Ascending aorta (tissue), 2 donors: ENCODE data around the gene ETV1. TPM values are rescaled to one million over a fixed set of nuclear protein-coding genes. Genes with fewer than 3 reads are reported as not detected.

Experiments
- DNase-seq, 2 donors: peaks; one replicate each; pipeline ENCODE4 v3.0.0-alpha.2; 2019; ENCODE audit warnings: low spot score in 2 of 2
- H3K27ac ChIP-seq, 2 donors: fragments of 200-600 bp; sonication (generic); one replicate each; pipeline ENCODE4 v1.5.1; 2016 to 2017; ENCODE audit warnings: mild to moderate bottlenecking in 1 of 2
- H3K27me3 ChIP-seq: fragments of 200-600 bp; sonication (generic); one replicate; pipeline ENCODE4 v1.5.1; 2017
- H3K36me3 ChIP-seq, 2 donors: fragments of 200-600 bp; sonication (generic); one replicate each; pipeline ENCODE4 v1.5.1; 2016
- H3K4me1 ChIP-seq, 2 donors: fragments of 200-600 bp; sonication (generic); one replicate each; pipeline ENCODE4 v1.5.1; 2016 to 2017; ENCODE audit warnings: mild to moderate bottlenecking in 1 of 2
- H3K4me3 ChIP-seq, 2 donors: fragments of 200-600 bp; sonication (generic); one replicate each; pipeline ENCODE4 v1.5.1; 2016 to 2017; ENCODE audit warnings: mild to moderate bottlenecking in 1 of 2
- H3K9me3 ChIP-seq, 2 donors: fragments of 200-600 bp; sonication (generic); one replicate each; pipeline ENCODE4 v1.5.1; 2016
- CTCF ChIP-seq, 3 experiments: fragments of 200-600 bp in 2 of 3; fragments of 450-650 bp in 1 of 3; sonication (generic) in 2 of 3; IDR thresholded peaks; one replicate each; pipeline ENCODE4 v1.5.1; 2016 to 2019; ENCODE audit warnings: antibody characterized with exemption in 3 of 3, mild to moderate bottlenecking in 1 of 3, moderate library complexity in 1 of 3
- intact Hi-C: fragments of 100-400 bp; cut with DNase I; formaldehyde crosslinking; loops from one replicate; pipeline ENCODE4 v1.15.1; 2023
- total RNA-seq: library from RNA; depleted of rRNA; stranded (reverse); fragments of >200 nt; gene quantifications from one replicate; pipeline ENCODE4 v1.1.0, GENCODE V29; 2016

Gene ETV1
- total RNA-seq, 1 donor from 2014 or later = 5.3 TPM

GRCh38 chr7:13912715-13913278, 76.7 kb downstream of the ETV1 start:
- Histone ChIP-seq H3K27me3 (no peaks in the 10 kb centered on the region), H3K27ac (no peak overlapping the region), H3K9me3 (no peaks in the 10 kb centered on the region), H3K4me3 (no peak overlapping the region), H3K4me1 (no peaks in the 10 kb centered on the region), H3K36me3 (no peaks in the 10 kb centered on the region)
- no peak for DNase-seq
- intact Hi-C loops = no loop called here
- no peak for TF ChIP-seq CTCF (IDR thresholded peaks at IDR 0.05)

- intact Hi-C loops = no loop called here
- Histone ChIP-seq H3K27me3 (no peaks in the 10 kb centered on the region), H3K36me3 (no peaks in the 10 kb centered on the region), H3K4me3 (no peak overlapping the region), H3K4me1 (no peaks in the 10 kb centered on the region), H3K9me3 (no peaks in the 10 kb centered on the region), H3K27ac (no peak overlapping the region)
- DNase-seq = no peak
- TF ChIP-seq CTCF (IDR thresholded peaks at IDR 0.05) = no peak
Measured at GRCh38 chr7:13911909-13912308, 77.6 kb downstream of the ETV1 start.

- H3K4me3 ChIP-seq = no peak overlapping the region
- H3K27me3 ChIP-seq = no peaks in the 10 kb centered on the region
- DNase-seq = no peak
- TF ChIP-seq CTCF (IDR thresholded peaks at IDR 0.05) = no peak
- H3K36me3 ChIP-seq = no peaks in the 10 kb centered on the region
- no peaks in the 10 kb centered on the region for H3K9me3 ChIP-seq
- H3K4me1 ChIP-seq = no peaks in the 10 kb centered on the region
- intact Hi-C loops = no loop called here
- H3K27ac ChIP-seq = no peak overlapping the region
Measured at GRCh38 chr7:13910805-13911551, 78.5 kb downstream of the ETV1 start.

GRCh38 chr7:13908667-13909397, 80.6 kb downstream of the ETV1 start:
- no peak for TF ChIP-seq CTCF (IDR thresholded peaks at IDR 0.05)
- H3K27ac ChIP-seq = no peak overlapping the region
- intact Hi-C loops = no loop called here
- H3K27me3 ChIP-seq = no peaks in the 10 kb centered on the region
- no peak for DNase-seq
- no peak overlapping the region for H3K4me3 ChIP-seq
- no peaks in the 10 kb centered on the region for H3K4me1 ChIP-seq
- no peaks in the 10 kb centered on the region for H3K36me3 ChIP-seq
- no peaks in the 10 kb centered on the region for H3K9me3 ChIP-seq

- DNase-seq = no peak
- Histone ChIP-seq H3K4me1 (no peaks in the 10 kb centered on the region), H3K4me3 (no peak overlapping the region), H3K9me3 (no peaks in the 10 kb centered on the region), H3K27ac (no peak overlapping the region), H3K27me3 (no peaks in the 10 kb centered on the region), H3K36me3 (no peaks in the 10 kb centered on the region)
- no peak for TF ChIP-seq CTCF (IDR thresholded peaks at IDR 0.05)
- intact Hi-C loops = no loop called here
Measured at GRCh38 chr7:13907831-13908230, 81.6 kb downstream of the ETV1 start.
